K562 (cell line): Measurements from ENCODE around the gene THRSP. TPM values are rescaled to one million over a fixed set of nuclear protein-coding genes. Genes with fewer than 3 reads are reported as not detected.

Source experiments
- ARID3A ChIP-seq: IDR thresholded peaks from 2 replicates; pipeline ENCODE4 v1.6.1; 2012; ENCODE audit warnings: low read depth, low read length, improper control_type of control experiment, borderline replicate concordance
- ATF3 ChIP-seq, 2 experiments: fragments of 450-650 bp in 1 of 2; sonication (generic) in 1 of 2; formaldehyde crosslinking in 1 of 2; IDR thresholded peaks in 1 of 2; conservative IDR thresholded peaks in 1 of 2; 2 replicates each; pipeline versions ENCODE4 v1.6.1 to v1.8.1; 2016 to 2023; ENCODE audit warnings: mild to moderate bottlenecking in 2 of 2, moderate library complexity in 2 of 2, inconsistent platforms in 1 of 2, missing genetic modification reagents in 1 of 2
- BRD4 ChIP-seq: fragments of 200-600 bp; sonication (generic); IDR thresholded peaks from 2 replicates; pipeline ENCODE4 v1.6.1; 2017; ENCODE audit warnings: inconsistent platforms
- MAFG ChIP-seq: fragments of 450-650 bp; conservative IDR thresholded peaks from 2 replicates; pipeline ENCODE4 v1.6.1; 2016; ENCODE audit warnings: missing genetic modification characterization, missing compliant biosample characterization
- TAF15 ChIP-seq: fragments of 200-400 bp; formaldehyde crosslinking; IDR thresholded peaks from 2 replicates; pipeline ENCODE4 v1.6.1; 2017; ENCODE audit warnings: mild to moderate bottlenecking, low read depth, low read length, moderate library complexity
- TEAD1 ChIP-seq, 2 experiments: fragments of 450-650 bp in 1 of 2; sonication (generic) in 1 of 2; formaldehyde crosslinking; IDR thresholded peaks; 2 replicates each; pipeline versions ENCODE4 v1.4.0 to v1.8.0; 2020 to 2022; ENCODE audit warnings: mild to moderate bottlenecking in 2 of 2, missing genetic modification reagents in 1 of 2
- TFE3 ChIP-seq: fragments of 450-650 bp; formaldehyde crosslinking; IDR thresholded peaks from 2 replicates; pipeline ENCODE4 v1.4.0; 2020; ENCODE audit warnings: mild to moderate bottlenecking, mixed read lengths
- U2AF2 ChIP-seq: fragments of 200-400 bp; formaldehyde crosslinking; optimal IDR thresholded peaks from 2 replicates; pipeline ENCODE3; 2017; ENCODE audit warnings: low read depth, mild to moderate bottlenecking, low read length
- ZNF41 ChIP-seq: fragments of 250-450 bp; sonication (Bioruptor Pico); conservative IDR thresholded peaks from 2 replicates; pipeline ENCODE4 v1.4.0; 2020; ENCODE audit warnings: mild to moderate bottlenecking
- polyA plus RNA-seq, 8 experiments: library from polyadenylated mRNA; depleted of rRNA in 4 of 8; stranded (reverse) in 5 of 8; unstranded in 3 of 8; fragments of >200 nt; fragmentation: Nextera tagmentation in 2 of 8; fragmentation: Illumina TruSeq in 1 of 8; extraction: Ambion mirVana in 2 of 8; extraction: Trizol in 1 of 8; gene quantifications; 2 replicates each; pipeline versions ENCODE4 v1.2.1 to v1.2.3, GENCODE V29; 2011 to 2014; ENCODE audit warnings: inconsistent platforms in 1 of 8, missing spikeins in 1 of 8
- total RNA-seq, 7 experiments: library from RNA; depleted of rRNA in 6 of 7; stranded (reverse); fragments of >200 nt in 6 of 7; fragmentation: Illumina TruSeq in 2 of 7; extraction: Trizol in 2 of 7; gene quantifications; 2 replicates each; pipeline versions ENCODE4 v1.2.1 to v1.2.3, GENCODE V29; 2011 to 2021; ENCODE audit warnings: low replicate concordance in 1 of 7

THRSP gene
- total and polyA plus RNA-seq, 9 of the 15 experiments (the other 6 are each of a cell fraction or from before 2014, with no cell fraction given) = 0.23 to 0.56 (median 0.31) TPM; not detected in 2

- TF ChIP-seq MAFG (tag) (peak; percentile 29; the same call in 1 of the 2 replicates), ARID3A (no peak), U2AF2 (no peak), TFE3 (CRISPR knock-in tag) (no peak), BRD4 (no peak), ZNF41 (CRISPR knock-in tag) (no peak), ATF3 (IDR thresholded peaks at IDR 0.05) (no peak), ATF3 (CRISPR knock-in tag; conservative IDR thresholded peaks at IDR 0.05) (no peak), TEAD1 (CRISPR knock-in tag; IDR thresholded peaks at IDR 0.05) (no peak), TAF15 (no peak)
- TF ChIP-seq, all 486 proteins: peak for 7
These were observed 17.2 kb upstream of the THRSP start (continued) for GRCh38 chr11:78046486-78046854.
